GM12891 (cell line): ENCODE results near the gene GPX1.

Source experiments
- PAX5 ChIP-seq: IDR thresholded peaks from 2 replicates; pipeline ENCODE4 v1.6.1; 2011; ENCODE audit warnings: low read length, moderate library complexity, mild to moderate bottlenecking; ENCODE audit not compliant: insufficient read depth, severe bottlenecking
- POLR2AphosphoS5 ChIP-seq: IDR thresholded peaks from 2 replicates; pipeline ENCODE4 v1.6.1; 2011; ENCODE audit warnings: low read depth, low read length, control low read depth

GRCh38 chr3:49406571-49407565 is 48.7 kb upstream of the GPX1 start:
- TF ChIP-seq POLR2AphosphoS5 (no peak), PAX5 (no peak)
